Skeletal muscle cell (primary cell): ENCODE measurements around the gene NR2F1-AS1.

Source experiments
- DNase-seq: peaks from one replicate; pipeline ENCODE4 v3.0.0-alpha.2; 2010; ENCODE audit warnings: low read depth
- H3K4me3 ChIP-seq: 2 replicates; pipeline ENCODE4 v1.5.1; 2011; ENCODE audit warnings: low read depth, mild to moderate bottlenecking, control low read depth, low read length, moderate library complexity

NR2F1-AS1 gene

GRCh38 chr5:93580927-93581445 lies at the start of gene NR2F1-AS1:
NR2F1-AS1 (minus strand) TSS chr5:93581219.
- peak within 1 kb of the TSS; percentile 71 for H3K4me3 ChIP-seq
- DNase-seq: no peak

- H3K4me3 ChIP-seq: no peak overlapping the region
- no peak for DNase-seq
Observed at GRCh38 chr5:93626801-93627200, 45.8 kb upstream of the NR2F1-AS1 start.

GRCh38 chr5:93623153-93623552 lies 42.1 kb upstream of the NR2F1-AS1 start:
- H3K4me3 ChIP-seq: no peak overlapping the region
- no peak for DNase-seq

- no peak for DNase-seq
- no peak overlapping the region for H3K4me3 ChIP-seq
Observed at GRCh38 chr5:93622240-93622885, 41.3 kb upstream of the NR2F1-AS1 start.

- DNase-seq: no peak
- peak overlapping the region; percentile 68 for H3K4me3 ChIP-seq
Observed at GRCh38 chr5:93621327-93621798, 40.3 kb upstream of the NR2F1-AS1 start.

GRCh38 chr5:93620487-93621326 lies 39.7 kb upstream of the NR2F1-AS1 start:
- H3K4me3 ChIP-seq: peak overlapping the region; percentile 68
- no peak for DNase-seq

- DNase-seq: no peak
- H3K4me3 ChIP-seq: no peak overlapping the region
Observed at GRCh38 chr5:93616538-93617174, 35.6 kb upstream of the NR2F1-AS1 start.

- H3K4me3 ChIP-seq: no peak overlapping the region
- DNase-seq: no peak
Observed at GRCh38 chr5:93612855-93613243, 31.8 kb upstream of the NR2F1-AS1 start.

GRCh38 chr5:93611976-93612854 lies 31.2 kb upstream of the NR2F1-AS1 start:
- DNase-seq: no peak
- H3K4me3 ChIP-seq: peak overlapping the region; percentile 23

GRCh38 chr5:93611273-93611975 lies 30.4 kb upstream of the NR2F1-AS1 start:
- no peak overlapping the region for H3K4me3 ChIP-seq
- DNase-seq: no peak

GRCh38 chr5:93610581-93611272 lies 29.7 kb upstream of the NR2F1-AS1 start:
- no peak for DNase-seq
- no peak overlapping the region for H3K4me3 ChIP-seq

- H3K4me3 ChIP-seq: no peak overlapping the region
- no peak for DNase-seq
Observed at GRCh38 chr5:93609762-93610161, 28.7 kb upstream of the NR2F1-AS1 start.

GRCh38 chr5:93608855-93609254 lies 27.8 kb upstream of the NR2F1-AS1 start:
- DNase-seq: no peak
- H3K4me3 ChIP-seq: no peak overlapping the region

GRCh38 chr5:93607367-93608258 lies 26.6 kb upstream of the NR2F1-AS1 start:
- H3K4me3 ChIP-seq: peak overlapping the region; percentile 20
- DNase-seq: no peak

- DNase-seq: no peak
- H3K4me3 ChIP-seq: no peak overlapping the region
Observed at GRCh38 chr5:93606382-93606752, 25.3 kb upstream of the NR2F1-AS1 start.

GRCh38 chr5:93604644-93605515 lies 23.9 kb upstream of the NR2F1-AS1 start:
- H3K4me3 ChIP-seq: no peak overlapping the region
- DNase-seq: no peak
